Heart left ventricle (tissue), 13 donors: ENCODE data around the gene DDR2.

ENCODE experiments used
- CTCF ChIP-seq, 12 donors: fragments of 200-600 bp; sonication (generic) in 4 of 12; IDR thresholded peaks; one replicate each; pipeline versions ENCODE4 v1.5.0 to v1.8.0; 2018 to 2022; ENCODE audit warnings: antibody characterized with exemption in 12 of 12, mild to moderate bottlenecking in 5 of 12
- POLR2A ChIP-seq, 2 donors: fragments of 450-650 bp; IDR thresholded peaks; one replicate each; pipeline ENCODE4 v1.6.1; 2017; ENCODE audit warnings: antibody characterized with exemption in 2 of 2, mild to moderate bottlenecking in 2 of 2, moderate library complexity in 2 of 2
- donor health status: ischemic (EF 13 %, LVEDD 7.1; RV severe dilation, severe dysfunction).
- donor health status: DM: no; HTN: yes; CAD: no.
- donor health status: DM: no; HTN: no; CAD: no.
- donor health status: ischemic (EF 25% LVEDD 6.9; RV normal size, moderate dysfunction).
- donor health status: ischemic (EF 25% LVEDD 5.7; RV mildly dilated, moderate dysfunction).
- donor health status: ischemic (EF 35%, LVEDD 5.7; RV mildly dilated, moderate dysfunction).
- donor health status: nonischemic (EF 11% LVEDD 7.7; RV severe dilation, severe dysfunction).
- donor health status: DM: yes; HTN: yes; CAD: no.
- donor health status: PGD.
- donor health status: ischemic (EF 29% LVEDD 5.4; RV normal size, mild dysfunction).
- donor health status: nonischemic (EF 23%, LVEDD 6.1; RV moderate dilation, normal function).

GRCh38 chr1:162587761-162588260 lies 44.5 kb upstream of the DDR2 start:
- no peak for TF ChIP-seq CTCF (IDR thresholded peaks at IDR 0.05)
- TF ChIP-seq POLR2A (IDR thresholded peaks at IDR 0.05): no peak
